GM12875 (cell line): ENCODE data around the gene NEK7.

Source experiments
- H3K4me3 ChIP-seq: one replicate; pipeline ENCODE4 v1.5.1; 2011; ENCODE audit warnings: low read depth, low read length, control low read depth
- CTCF ChIP-seq: IDR thresholded peaks from 2 replicates; pipeline ENCODE4 v1.5.1; 2011; ENCODE audit warnings: low read depth, mild to moderate bottlenecking, control low read depth, inconsistent platforms, low read length, moderate library complexity, borderline replicate concordance; ENCODE audit not compliant: insufficient read depth

NEK7 gene

GRCh38 chr1:198271467-198271866 is 114.7 kb downstream of the NEK7 start:
- no peak for TF ChIP-seq CTCF
- no peak overlapping the region for H3K4me3 ChIP-seq

GRCh38 chr1:198272492-198272891 is 115.7 kb downstream of the NEK7 start:
- no peak overlapping the region for H3K4me3 ChIP-seq
- no peak for TF ChIP-seq CTCF

- TF ChIP-seq CTCF = no peak
- no peak overlapping the region for H3K4me3 ChIP-seq
Measured at GRCh38 chr1:198273748-198274295, 117.0 kb downstream of the NEK7 start.

GRCh38 chr1:198275597-198275996 is 118.8 kb downstream of the NEK7 start:
- no peak for TF ChIP-seq CTCF
- H3K4me3 ChIP-seq = no peak overlapping the region

GRCh38 chr1:198276241-198276640 is 119.4 kb downstream of the NEK7 start:
- H3K4me3 ChIP-seq = no peak overlapping the region
- no peak for TF ChIP-seq CTCF

- no peak for TF ChIP-seq CTCF
- no peak overlapping the region for H3K4me3 ChIP-seq
Measured at GRCh38 chr1:198278943-198279342, 122.1 kb downstream of the NEK7 start.

- H3K4me3 ChIP-seq = no peak overlapping the region
- no peak for TF ChIP-seq CTCF
Measured at GRCh38 chr1:198280080-198280479, 123.3 kb downstream of the NEK7 start.
